ENCODE data around the gene CADM1.

The CADM1 gene

GRCh38 chr11:115135936-115136335 lies 368.3 kb downstream of the CADM1 start:
- DNase-seq: no peak

GRCh38 chr11:115134926-115135325 lies 369.3 kb downstream of the CADM1 start:
- no peak for DNase-seq

GRCh38 chr11:115133475-115134209 lies 370.6 kb downstream of the CADM1 start:
- DNase-seq: no peak

GRCh38 chr11:115132436-115133228 lies 371.6 kb downstream of the CADM1 start:
- DNase-seq: no peak

GRCh38 chr11:115129473-115130289 lies 374.5 kb downstream of the CADM1 start:
- no peak for DNase-seq

GRCh38 chr11:115128226-115128625 lies 376.0 kb downstream of the CADM1 start:
- DNase-seq: no peak

GRCh38 chr11:115127790-115128189 lies 376.4 kb downstream of the CADM1 start:
- no peak for DNase-seq

- DNase-seq: no peak
These were observed 377.6 kb downstream of the CADM1 start for GRCh38 chr11:115126515-115127208.

- DNase-seq: no peak
These were observed 378.1 kb downstream of the CADM1 start for GRCh38 chr11:115126092-115126491.

GRCh38 chr11:115124786-115125185 lies 379.4 kb downstream of the CADM1 start:
- no peak for DNase-seq

GRCh38 chr11:115123641-115124040 lies 380.6 kb downstream of the CADM1 start:
- no peak for DNase-seq

GRCh38 chr11:115122274-115122673 lies 381.9 kb downstream of the CADM1 start:
- DNase-seq: no peak

Measured in amniotic stem cell (primary cell).